ACC112 (cell line): ENCODE data around the gene CAPN10.

Experiments
- H2AFZ ChIP-seq: fragments of 200-600 bp; sonication (generic); one replicate; pipeline ENCODE4 v1.6.0; 2017; ENCODE audit warnings: antibody characterized with exemption, low read length; ENCODE audit not compliant: unreplicated experiment
- H3K27ac ChIP-seq: fragments of 200-600 bp; sonication (generic); 2 replicates; pipeline ENCODE4 v1.5.1; 2014; ENCODE audit warnings: low read depth, mild to moderate bottlenecking, antibody characterized with exemption, low read length, moderate library complexity
- H3K27me3 ChIP-seq: fragments of 200-600 bp; sonication (generic); 2 replicates; pipeline ENCODE4 v1.6.1; 2014; ENCODE audit warnings: mild to moderate bottlenecking, antibody characterized with exemption, low read length, moderate library complexity, mixed read lengths; ENCODE audit not compliant: insufficient read depth
- H3K36me3 ChIP-seq: fragments of 200-600 bp; sonication (generic); 2 replicates; pipeline ENCODE4 v1.6.1; 2016; ENCODE audit warnings: mild to moderate bottlenecking, antibody characterized with exemption, low read length, moderate library complexity, mixed read lengths; ENCODE audit not compliant: insufficient read depth
- H3K4me1 ChIP-seq: fragments of 200-600 bp; sonication (generic); one replicate; pipeline ENCODE4 v1.6.1; 2016; ENCODE audit warnings: low read length, mixed read lengths; ENCODE audit not compliant: insufficient read depth, unreplicated experiment, control insufficient read depth
- H3K4me3 ChIP-seq: fragments of 200-600 bp; sonication (generic); 2 replicates; pipeline ENCODE4 v1.5.1; 2014; ENCODE audit warnings: mild to moderate bottlenecking, low read depth, low read length
- H3K79me2 ChIP-seq: fragments of 200-600 bp; sonication (generic); one replicate; pipeline ENCODE4 v1.6.0; 2016; ENCODE audit warnings: low read length; ENCODE audit not compliant: control insufficient read depth, unreplicated experiment, insufficient read depth

CAPN10 gene

DNA sequence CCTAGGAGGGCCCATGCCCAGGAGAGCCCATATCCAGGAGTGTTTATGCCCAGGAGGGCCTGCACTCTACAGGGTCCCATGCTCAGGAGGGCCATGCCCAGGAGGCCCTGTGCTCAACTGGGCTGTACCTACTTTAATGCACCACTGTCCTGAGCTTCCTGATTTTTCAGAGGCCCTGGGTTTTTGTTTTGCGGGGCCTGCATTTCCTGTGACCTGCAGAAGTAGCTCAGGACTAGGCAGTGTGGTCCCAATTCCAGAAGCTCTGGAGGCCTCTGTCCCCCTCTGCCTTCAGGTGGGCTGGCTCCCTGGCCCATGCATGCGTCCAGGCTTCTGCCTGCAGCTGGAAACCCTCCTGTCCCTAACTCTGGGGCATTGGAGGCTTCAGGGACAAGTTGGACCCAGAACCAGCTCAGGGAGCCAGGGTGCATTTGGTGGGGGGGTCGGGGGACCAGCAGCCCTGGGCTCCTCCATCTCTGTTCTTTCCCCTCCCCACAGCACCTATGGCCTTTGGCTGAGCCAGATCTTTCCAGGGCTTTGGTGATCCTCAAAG is 49.5 kb downstream of the CAPN10 start:
- H2AFZ ChIP-seq = no peak overlapping the region
- no peak overlapping the region for H3K27ac ChIP-seq
- peaks cover 27% of the 10 kb centered on the region for H3K27me3 ChIP-seq
- H3K79me2 ChIP-seq = no peaks in the 10 kb centered on the region
- no peak overlapping the region for H3K4me3 ChIP-seq
- H3K4me1 ChIP-seq = no peaks in the 10 kb centered on the region
- no peaks in the 10 kb centered on the region for H3K36me3 ChIP-seq

DNA sequence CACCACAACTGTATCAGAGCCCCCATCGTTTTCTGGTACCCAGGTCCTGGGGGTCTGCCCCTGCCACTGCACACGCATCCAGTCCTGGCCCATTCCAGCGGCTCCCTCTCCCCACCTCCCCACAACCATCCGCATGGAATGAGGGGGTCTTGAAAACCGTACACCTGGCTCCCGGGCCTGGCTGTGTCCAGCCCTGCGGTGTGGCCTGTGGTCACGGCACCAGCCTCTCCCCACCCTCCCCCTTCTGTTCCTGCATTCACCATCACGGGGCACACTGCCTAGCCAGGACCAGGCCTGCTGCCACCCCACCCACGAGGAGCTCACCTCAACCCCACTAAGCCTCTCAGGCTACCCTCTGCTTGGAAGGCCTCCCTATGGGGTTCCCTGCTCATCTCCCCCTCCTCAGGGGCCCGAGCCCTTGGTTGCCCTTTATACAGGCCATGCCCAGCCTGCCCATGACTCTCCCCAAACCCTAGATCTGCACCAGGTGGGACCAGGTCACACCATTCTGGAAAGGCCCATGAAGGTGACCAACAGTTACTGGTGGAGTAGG is 50.1 kb downstream of the CAPN10 start:
- peaks cover 27% of the 10 kb centered on the region for H3K27me3 ChIP-seq
- H3K79me2 ChIP-seq = no peaks in the 10 kb centered on the region
- H3K4me3 ChIP-seq = no peak overlapping the region
- H3K36me3 ChIP-seq = no peaks in the 10 kb centered on the region
- no peak overlapping the region for H2AFZ ChIP-seq
- no peaks in the 10 kb centered on the region for H3K4me1 ChIP-seq
- no peak overlapping the region for H3K27ac ChIP-seq

DNA sequence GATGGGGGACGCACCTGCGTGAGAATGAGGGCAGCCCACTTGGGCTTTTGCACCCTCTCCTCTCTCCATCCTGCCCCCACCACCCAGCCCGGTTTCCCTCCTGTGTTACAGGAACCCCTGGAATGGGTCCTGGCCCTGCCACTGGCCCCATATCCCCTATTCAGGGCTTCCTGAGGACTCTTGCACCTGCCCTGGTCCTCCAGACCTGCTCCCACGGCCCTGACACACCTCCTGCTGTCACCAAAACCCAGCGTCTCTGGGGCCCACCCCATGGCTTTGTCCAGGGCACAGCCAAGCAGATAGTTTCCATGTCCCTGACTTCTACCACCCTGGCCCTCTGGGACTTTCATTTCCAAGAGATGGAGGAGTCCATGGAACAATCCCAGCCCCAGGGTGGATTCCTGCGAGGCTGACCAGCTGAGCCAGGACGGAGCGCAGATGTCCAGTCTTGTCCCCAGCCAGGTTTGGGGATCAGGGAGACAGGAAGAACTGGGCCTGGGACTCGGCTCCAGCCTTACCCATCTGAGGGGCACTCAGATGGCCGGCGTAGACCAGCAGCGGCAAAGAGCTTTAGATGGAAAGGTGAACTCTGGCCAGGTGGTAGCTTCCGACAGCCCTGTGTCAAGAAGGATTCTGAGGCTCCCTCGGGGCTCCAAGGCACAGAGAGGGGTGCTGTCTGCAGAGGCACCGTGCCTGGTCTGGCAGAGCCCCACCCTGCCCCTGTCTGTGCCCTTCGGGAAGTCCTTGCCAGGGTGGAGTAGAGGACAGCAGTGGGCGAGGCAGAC is 50.8 kb downstream of the CAPN10 start:
- no peak overlapping the region for H2AFZ ChIP-seq
- H3K4me1 ChIP-seq = no peaks in the 10 kb centered on the region
- no peak overlapping the region for H3K4me3 ChIP-seq
- H3K27me3 ChIP-seq = peaks cover 27% of the 10 kb centered on the region
- H3K36me3 ChIP-seq = no peaks in the 10 kb centered on the region
- no peak overlapping the region for H3K27ac ChIP-seq
- no peaks in the 10 kb centered on the region for H3K79me2 ChIP-seq

DNA sequence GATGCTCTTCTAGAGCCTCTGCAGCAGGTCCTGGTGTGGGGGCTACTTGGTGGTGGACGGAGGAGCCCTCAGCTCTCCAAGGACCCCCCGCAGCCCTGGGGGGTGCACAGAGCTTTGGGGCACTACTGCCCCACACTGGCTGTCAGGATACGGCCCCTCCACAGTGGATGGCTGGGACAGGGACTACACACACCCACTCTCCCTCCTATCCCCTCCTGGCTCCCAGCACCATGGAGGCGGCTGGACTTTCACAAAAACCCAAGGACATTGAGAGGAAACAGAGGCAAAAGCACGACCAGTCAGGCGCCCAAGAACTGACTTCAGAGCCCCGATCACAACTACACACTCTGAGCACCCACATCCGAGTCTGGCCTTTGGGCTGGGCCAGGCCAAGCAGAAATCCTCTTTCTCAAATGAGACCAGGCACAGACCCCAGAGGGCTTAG is 51.4 kb downstream of the CAPN10 start:
- Histone ChIP-seq H2AFZ (no peak overlapping the region), H3K27ac (no peak overlapping the region), H3K4me3 (no peak overlapping the region), H3K27me3 (peaks cover 27% of the 10 kb centered on the region), H3K4me1 (no peaks in the 10 kb centered on the region), H3K36me3 (no peaks in the 10 kb centered on the region), H3K79me2 (no peaks in the 10 kb centered on the region)

DNA sequence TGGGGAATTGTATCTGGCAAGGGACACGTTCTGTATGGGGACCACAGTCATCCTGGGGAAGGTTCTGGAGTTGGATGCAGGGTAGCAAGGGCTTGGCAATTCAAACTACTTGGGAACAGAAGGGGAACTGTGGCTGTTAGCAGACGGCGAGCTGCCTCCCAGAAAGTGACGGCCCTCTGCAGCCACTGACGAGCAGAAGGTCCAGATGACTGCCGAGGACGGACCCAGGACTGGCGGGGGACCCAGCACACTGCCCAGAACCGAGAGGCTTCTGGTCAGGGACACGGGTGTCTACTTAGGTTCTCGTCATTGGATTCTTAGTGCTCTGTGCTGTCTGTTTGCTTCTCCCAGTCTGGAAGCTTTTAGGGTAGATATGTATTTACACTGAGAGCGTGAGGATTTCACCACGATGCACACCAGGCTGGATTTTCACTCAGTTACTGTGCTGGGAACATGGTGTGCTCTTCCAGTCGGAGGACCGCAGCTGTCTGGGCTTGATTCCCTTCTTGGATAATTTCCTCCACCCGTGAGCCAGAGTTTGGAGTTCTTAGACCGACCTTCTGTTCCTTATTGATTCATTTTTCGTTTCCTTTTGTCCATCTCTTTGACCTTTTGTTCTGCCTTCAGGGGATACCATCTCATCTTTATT is 52.1 kb downstream of the CAPN10 start:
- no peak overlapping the region for H3K4me3 ChIP-seq
- H2AFZ ChIP-seq = no peak overlapping the region
- no peaks in the 10 kb centered on the region for H3K79me2 ChIP-seq
- H3K36me3 ChIP-seq = no peaks in the 10 kb centered on the region
- no peaks in the 10 kb centered on the region for H3K4me1 ChIP-seq
- H3K27me3 ChIP-seq = peaks cover 34% of the 10 kb centered on the region
- no peak overlapping the region for H3K27ac ChIP-seq

DNA sequence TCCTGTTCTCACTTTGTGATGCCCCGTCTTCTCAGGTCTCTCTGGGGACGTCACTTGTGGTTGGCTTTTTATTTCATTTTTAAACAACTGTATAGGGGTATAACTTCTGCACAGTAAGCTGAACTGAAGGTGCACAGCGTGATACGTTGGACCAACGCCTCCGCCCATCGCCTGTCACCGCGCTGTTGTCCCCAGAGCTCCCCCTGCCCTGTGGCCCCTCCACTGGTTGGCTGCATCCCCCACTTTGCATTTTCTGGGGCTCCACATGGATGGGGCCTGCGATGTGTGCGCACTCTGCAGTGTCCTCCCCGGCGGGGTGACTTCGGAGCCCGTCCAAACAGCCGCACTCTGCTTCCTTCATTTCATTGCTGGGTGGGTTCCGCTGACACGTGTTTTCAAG is 53.0 kb downstream of the CAPN10 start:
- no peak overlapping the region for H3K4me3 ChIP-seq
- no peak overlapping the region for H2AFZ ChIP-seq
- no peak overlapping the region for H3K27ac ChIP-seq
- no peaks in the 10 kb centered on the region for H3K79me2 ChIP-seq
- no peaks in the 10 kb centered on the region for H3K4me1 ChIP-seq
- H3K27me3 ChIP-seq = peaks cover 42% of the 10 kb centered on the region
- no peaks in the 10 kb centered on the region for H3K36me3 ChIP-seq

DNA sequence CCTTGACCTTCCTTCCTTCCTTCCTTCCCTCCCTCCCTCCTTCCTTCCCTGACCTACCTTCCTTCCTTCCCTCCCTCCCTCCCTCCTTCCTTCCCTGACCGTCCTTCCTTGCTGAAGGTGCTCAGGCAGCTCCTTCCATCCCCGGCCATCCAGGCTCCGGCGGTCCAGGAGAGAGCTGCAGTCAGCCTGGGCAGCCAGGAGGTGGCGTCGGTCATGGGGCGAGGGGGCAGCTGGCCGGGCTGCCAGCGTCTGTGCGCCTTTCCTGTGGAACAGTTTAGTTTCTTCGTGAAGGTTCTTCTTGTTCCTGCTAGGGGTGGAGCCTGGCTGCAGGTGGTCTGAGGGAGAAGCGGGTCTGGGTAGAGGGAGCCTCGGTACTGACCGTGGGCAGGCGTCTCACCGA is 54.4 kb downstream of the CAPN10 start:
- no peaks in the 10 kb centered on the region for H3K79me2 ChIP-seq
- peaks cover 56% of the 10 kb centered on the region for H3K27me3 ChIP-seq
- H2AFZ ChIP-seq = no peak overlapping the region

DNA sequence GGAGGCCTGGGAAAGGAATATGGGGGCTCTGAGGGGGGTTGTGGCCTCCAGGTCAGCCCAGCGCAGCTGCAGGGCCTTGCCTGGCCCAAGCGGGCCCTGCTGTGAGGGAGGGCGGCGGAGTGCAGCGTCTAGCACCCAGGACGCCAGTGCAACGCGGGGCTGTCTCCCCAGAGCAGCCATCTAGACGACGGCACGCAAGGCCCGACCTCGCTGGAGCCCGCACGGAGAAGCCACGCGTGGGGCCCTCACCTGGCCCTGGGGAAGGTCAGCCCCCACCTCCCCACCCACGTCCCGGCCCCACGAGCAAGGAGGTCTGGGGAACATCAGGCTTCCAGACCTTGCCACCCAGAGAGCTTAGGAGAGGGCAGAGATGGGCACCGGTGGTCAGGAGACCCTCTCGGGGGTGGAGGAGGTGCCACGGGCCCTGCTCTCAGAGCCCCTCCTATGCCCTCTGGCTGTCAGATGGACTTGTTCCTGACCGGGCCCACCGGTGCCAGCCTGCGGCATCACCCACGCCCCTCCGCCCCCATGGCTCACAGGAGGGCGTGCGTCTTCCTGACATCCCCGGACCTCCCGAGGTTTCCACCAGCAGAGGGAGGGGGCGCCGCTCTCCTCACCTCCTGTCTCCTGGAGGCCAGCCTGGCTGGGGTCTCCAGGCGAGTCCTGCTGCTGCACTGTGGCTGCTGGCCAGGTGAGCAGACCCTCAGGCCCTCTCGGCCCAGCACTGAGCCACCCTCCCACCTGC is 55.7 kb downstream of the CAPN10 start:
- Histone ChIP-seq H3K4me1 (no peaks in the 10 kb centered on the region), H3K36me3 (no peaks in the 10 kb centered on the region), H3K4me3 (no peak overlapping the region), H3K27ac (no peak overlapping the region), H3K27me3 (peaks cover 62% of the 10 kb centered on the region), H2AFZ (no peak overlapping the region), H3K79me2 (no peaks in the 10 kb centered on the region)

More for the DNA sequence above, 54.4 kb downstream of the CAPN10 start:
- H3K36me3 ChIP-seq = no peaks in the 10 kb centered on the region
- no peaks in the 10 kb centered on the region for H3K4me1 ChIP-seq
- H3K27ac ChIP-seq = no peak overlapping the region
- H3K4me3 ChIP-seq = no peak overlapping the region

DNA sequence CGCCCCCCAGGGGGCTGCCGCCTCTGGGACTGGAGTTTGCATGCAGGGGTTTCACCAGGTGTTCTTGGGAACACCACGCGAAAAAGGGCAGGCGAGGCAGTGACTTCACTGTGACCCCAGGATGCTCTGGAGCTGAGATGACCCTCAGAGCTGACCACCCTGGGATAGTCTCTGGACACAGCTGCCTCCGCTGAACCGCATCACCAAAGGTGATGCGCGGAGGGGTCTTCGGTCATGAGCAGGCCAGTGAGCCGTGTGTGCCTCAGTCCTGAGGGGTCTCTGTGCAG is 56.2 kb downstream of the CAPN10 start:
- Histone ChIP-seq H3K4me1 (no peaks in the 10 kb centered on the region), H3K27ac (no peak overlapping the region), H3K4me3 (no peak overlapping the region)

DNA sequence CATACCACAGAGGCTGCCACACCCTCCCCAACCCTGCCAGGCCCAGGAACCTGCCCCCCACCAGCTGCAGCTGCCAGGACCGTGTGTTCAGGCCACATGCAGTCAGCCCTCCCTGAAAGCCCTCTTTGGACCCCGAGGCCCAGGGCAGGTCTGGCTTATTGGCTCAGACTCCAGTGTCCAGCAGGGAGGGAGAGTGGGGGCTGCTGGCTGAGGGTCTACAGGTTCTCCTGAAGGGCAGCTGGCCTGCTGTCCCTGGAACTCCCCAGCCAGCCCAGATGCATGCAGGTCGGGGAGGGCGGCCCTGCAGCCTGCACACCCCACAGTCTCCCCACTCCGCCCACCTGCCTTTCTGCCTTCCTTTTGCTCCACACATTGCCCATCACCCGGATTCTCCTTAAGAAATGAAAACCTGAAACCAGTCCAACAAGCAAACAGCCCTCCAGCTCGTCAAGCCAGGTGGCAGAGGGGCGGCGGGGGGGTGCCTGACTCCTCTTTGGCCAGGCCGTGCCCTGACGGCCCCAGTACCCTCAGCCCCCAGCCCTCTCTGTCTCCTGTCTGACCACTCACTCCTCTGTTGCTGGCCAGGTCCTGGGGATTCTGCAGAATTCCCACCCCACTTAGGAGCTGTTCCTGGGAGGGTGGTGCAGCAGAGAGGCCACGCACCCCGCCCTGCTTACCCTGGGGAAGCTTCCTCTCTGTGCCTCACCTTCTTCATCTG is 56.7 kb downstream of the CAPN10 start:
- Histone ChIP-seq H3K27ac (no peak overlapping the region), H3K4me3 (no peak overlapping the region), H3K79me2 (no peaks in the 10 kb centered on the region), H3K27me3 (peaks cover 62% of the 10 kb centered on the region), H3K4me1 (no peaks in the 10 kb centered on the region), H3K36me3 (no peaks in the 10 kb centered on the region), H2AFZ (no peak overlapping the region)

More for the DNA sequence above, 56.2 kb downstream of the CAPN10 start:
- Histone ChIP-seq H3K36me3 (no peaks in the 10 kb centered on the region), H3K27me3 (peaks cover 62% of the 10 kb centered on the region), H2AFZ (no peak overlapping the region), H3K79me2 (no peaks in the 10 kb centered on the region)
